HEK293T (cell line): ENCODE measurements around the gene ANK3.

Experiments
- ARNT ChIP-seq: fragments of 450-650 bp; IDR thresholded peaks from 2 replicates; pipeline ENCODE4 v1.6.1; 2017; ENCODE audit warnings: mild to moderate bottlenecking
- BHLHE40 ChIP-seq: fragments of 450-650 bp; IDR thresholded peaks from 2 replicates; pipeline ENCODE4 v1.6.1; 2016; ENCODE audit warnings: mild to moderate bottlenecking, moderate library complexity, borderline replicate concordance
- ELF4 ChIP-seq: fragments of 450-650 bp; IDR thresholded peaks from 2 replicates; pipeline ENCODE4 v1.6.1; 2017; ENCODE audit warnings: antibody characterized with exemption
- FOXA1 ChIP-seq: fragments of 450-650 bp; IDR thresholded peaks from 2 replicates; pipeline ENCODE4 v1.6.1; 2016; ENCODE audit warnings: mild to moderate bottlenecking
- FOXK2 ChIP-seq: fragments of 450-650 bp; IDR thresholded peaks from 2 replicates; pipeline ENCODE4 v1.6.1; 2016; ENCODE audit warnings: mild to moderate bottlenecking
- FOXM1 ChIP-seq: fragments of 450-650 bp; IDR thresholded peaks from 2 replicates; pipeline ENCODE4 v1.6.1; 2017; ENCODE audit warnings: mild to moderate bottlenecking, borderline replicate concordance
- HDGF ChIP-seq: fragments of 450-650 bp; IDR thresholded peaks from 2 replicates; pipeline ENCODE4 v1.6.1; 2017; ENCODE audit warnings: antibody characterized with exemption, borderline replicate concordance
- LEF1 ChIP-seq: fragments of 450-650 bp; IDR thresholded peaks from 2 replicates; pipeline ENCODE4 v1.6.1; 2017; ENCODE audit warnings: mild to moderate bottlenecking, borderline replicate concordance
- NFRKB ChIP-seq: fragments of 450-650 bp; IDR thresholded peaks from 2 replicates; pipeline ENCODE4 v1.6.1; 2016; ENCODE audit warnings: mild to moderate bottlenecking, moderate library complexity
- SP1 ChIP-seq: fragments of 450-650 bp; IDR thresholded peaks from 2 replicates; pipeline ENCODE4 v1.6.1; 2017
- SUZ12 ChIP-seq: fragments of 450-650 bp; IDR thresholded peaks from 2 replicates; pipeline ENCODE4 v1.6.1; 2016; ENCODE audit warnings: mild to moderate bottlenecking
- TARDBP ChIP-seq: fragments of 450-650 bp; IDR thresholded peaks from 2 replicates; pipeline ENCODE4 v1.6.1; 2016
- ZNF384 ChIP-seq: fragments of 450-650 bp; IDR thresholded peaks from 2 replicates; pipeline ENCODE4 v1.6.1; 2016
- TF ChIP-seq, protein P1 (sequence below): fragments of 450-650 bp; IDR thresholded peaks from 2 replicates; pipeline ENCODE4 v1.6.1; 2016

- no peak for TF ChIP-seq BHLHE40
- no peak for TF ChIP-seq SP1
- TF ChIP-seq ARNT: no peak
- TF ChIP-seq ELF4: no peak
- no peak for TF ChIP-seq ZNF384
- no peak for TF ChIP-seq FOXA1
- no peak for TF ChIP-seq NFRKB
- TF ChIP-seq FOXK2: no peak
- TF ChIP-seq TARDBP: no peak
- no peak for TF ChIP-seq LEF1
- no peak for TF ChIP-seq SUZ12
- TF ChIP-seq HDGF: no peak
- TF ChIP-seq, protein P1, sequence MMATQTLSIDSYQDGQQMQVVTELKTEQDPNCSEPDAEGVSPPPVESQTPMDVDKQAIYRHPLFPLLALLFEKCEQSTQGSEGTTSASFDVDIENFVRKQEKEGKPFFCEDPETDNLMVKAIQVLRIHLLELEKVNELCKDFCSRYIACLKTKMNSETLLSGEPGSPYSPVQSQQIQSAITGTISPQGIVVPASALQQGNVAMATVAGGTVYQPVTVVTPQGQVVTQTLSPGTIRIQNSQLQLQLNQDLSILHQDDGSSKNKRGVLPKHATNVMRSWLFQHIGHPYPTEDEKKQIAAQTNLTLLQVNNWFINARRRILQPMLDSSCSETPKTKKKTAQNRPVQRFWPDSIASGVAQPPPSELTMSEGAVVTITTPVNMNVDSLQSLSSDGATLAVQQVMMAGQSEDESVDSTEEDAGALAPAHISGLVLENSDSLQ: no peak
- no peak for TF ChIP-seq FOXM1
These were observed 364.4 kb downstream of the ANK3 start for GRCh38 chr10:60025279-60025678.
